HL-60/S4 treated with retinoic acid at 250 ng/mL for 4 days and 3 days (cell line): ENCODE data around the gene EIF3K.
"Not testable (repeated sequence)": the region's sequence is repeated elsewhere in the genome, so short reads cannot be mapped to it uniquely, and the experiment has no call there.

Experiments used
- in situ Hi-C: fragments of 300-500 bp; cut with MboI; formaldehyde crosslinking; loops from 2 replicates; pipeline ENCODE4 v1.7.0; 2022; ENCODE audit warnings: low sequenced_read_pairs

EIF3K gene, protein sequence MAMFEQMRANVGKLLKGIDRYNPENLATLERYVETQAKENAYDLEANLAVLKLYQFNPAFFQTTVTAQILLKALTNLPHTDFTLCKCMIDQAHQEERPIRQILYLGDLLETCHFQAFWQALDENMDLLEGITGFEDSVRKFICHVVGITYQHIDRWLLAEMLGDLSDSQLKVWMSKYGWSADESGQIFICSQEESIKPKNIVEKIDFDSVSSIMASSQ

DNA sequence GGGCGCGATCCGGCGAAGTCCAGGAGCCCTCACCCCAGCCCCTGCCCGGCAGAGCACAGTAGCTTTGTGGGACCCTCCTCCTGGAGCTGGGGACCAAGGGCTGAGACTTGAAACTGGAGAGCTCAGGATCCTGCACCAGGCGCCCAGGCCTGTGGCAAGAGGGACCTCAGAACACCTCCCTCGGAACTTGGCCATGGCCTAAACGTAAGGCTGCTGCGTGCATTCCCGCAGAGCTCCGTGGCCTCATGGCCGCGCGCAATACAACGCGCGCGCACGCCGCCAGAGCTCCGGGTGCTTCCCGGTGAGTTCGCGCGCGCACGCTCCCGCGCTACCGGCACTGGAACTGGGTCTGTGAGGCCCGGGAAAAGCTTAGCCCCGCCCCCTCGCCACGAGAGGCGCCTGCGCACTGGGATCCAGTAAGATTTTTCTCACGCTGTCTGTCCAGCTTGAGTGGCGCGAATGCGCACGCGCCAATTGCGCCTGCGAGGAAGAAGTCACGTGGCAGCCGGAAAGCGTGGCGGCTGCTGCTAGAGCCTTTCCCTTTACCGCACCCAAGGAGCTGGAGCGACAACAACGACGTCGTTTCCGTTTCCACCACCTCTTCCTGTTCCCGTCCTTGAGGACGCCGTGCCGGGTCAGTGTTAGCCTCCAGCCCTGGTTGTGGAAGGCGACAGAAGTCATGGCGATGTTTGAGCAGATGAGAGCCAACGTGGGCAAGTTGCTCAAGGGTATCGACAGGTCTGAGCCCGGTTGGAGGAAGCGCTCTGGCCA, at the start of gene EIF3K:
TSS of gene EIF3K (plus strand) at position 599 of the 771 bp plus-strand sequence. CDS start at position 680, 81 bp downstream.
- in situ Hi-C loops, result no loop called here

DNA sequence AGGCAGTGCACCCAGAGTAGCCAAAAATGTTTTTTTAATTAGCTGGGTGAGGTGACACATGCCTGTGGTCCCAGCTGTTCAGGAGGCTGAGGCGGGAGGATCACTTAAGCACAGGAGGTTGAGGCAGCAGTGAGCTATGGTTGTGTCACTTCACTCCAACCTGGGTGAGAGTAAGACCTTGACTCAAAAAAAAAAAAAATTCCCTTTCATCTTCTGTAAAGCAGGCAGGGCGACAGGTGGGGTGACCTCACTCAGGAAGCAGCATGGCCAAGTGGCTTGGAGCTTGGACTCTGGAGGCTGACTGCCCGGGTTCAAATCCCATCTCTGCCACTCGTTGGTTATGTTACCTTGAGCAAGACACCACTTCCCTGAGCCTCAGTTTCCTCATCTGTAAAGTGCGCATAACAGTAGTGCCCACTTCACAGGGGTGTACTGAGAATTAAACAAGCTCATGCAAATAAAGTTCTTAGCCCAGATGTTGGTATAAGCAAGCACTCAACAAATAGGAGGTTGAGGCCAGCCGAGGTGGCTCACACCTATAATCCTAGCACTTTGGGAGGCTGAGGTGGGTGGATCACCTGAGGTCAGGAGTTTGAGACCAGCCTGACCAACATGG, 49.5 kb upstream of the EIF3K start:
- in situ Hi-C loops, result no loop called here

DNA sequence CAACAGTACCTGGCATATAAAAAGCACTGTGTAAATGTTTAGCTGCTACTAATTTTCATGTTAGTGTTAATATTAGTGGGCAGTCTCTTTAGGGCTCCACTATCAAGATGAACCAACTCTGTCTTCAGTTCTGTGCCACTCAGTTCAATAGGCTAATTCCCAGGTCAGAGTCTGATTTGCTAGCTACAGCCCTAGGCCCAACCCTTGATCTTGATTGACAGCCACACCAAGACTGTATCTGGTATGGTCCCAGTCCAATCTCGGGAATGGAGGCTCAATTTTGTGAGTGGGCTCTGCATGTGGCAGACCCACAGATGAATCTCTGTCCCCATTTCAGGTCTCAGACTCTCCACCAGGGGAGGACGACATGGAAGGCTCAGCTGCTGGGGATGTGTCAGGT, 47.3 kb upstream of the EIF3K start:
- in situ Hi-C loops, result no loop called here

DNA sequence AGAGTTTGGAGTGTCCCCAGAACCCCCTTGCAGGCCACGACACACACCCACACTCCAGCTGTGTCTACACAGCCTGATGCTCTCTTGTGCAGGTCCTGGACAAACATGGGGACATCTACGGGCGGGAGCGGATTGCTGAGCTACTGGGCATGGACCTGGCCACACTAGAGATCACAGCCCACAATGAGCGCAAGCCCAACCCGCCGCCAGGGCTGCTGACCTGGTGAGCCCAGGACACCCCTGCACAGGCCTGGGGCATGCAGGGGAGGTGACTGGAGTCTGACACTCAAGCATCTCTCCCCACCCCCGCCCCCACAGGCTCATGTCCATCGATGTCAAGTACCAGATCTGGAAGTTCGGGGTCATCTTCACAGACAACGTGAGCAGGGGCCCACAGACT, 41.2 kb upstream of the EIF3K start:
- in situ Hi-C loops, result no loop called here

DNA sequence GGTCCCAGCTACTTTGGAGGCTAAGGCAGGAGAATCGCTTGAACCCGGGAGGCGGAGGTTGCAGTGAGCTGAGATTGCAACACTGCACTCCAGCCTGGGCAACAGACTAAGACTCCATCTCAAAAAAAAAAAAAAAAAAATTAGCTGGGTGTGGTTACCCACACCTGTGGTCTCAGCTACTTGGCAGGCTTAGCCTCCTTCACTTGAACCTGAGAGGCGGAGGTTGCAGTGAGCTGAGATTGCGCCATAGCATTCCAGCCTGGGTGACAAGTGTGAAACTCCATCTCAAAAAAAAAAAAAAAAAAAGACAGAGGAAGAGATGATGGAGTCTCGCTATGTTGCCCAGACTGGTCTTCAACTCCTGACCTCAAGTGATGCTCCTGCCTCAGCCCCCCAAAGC, 39.7 kb upstream of the EIF3K start:
- in situ Hi-C loops, result not testable (repeated sequence)

DNA sequence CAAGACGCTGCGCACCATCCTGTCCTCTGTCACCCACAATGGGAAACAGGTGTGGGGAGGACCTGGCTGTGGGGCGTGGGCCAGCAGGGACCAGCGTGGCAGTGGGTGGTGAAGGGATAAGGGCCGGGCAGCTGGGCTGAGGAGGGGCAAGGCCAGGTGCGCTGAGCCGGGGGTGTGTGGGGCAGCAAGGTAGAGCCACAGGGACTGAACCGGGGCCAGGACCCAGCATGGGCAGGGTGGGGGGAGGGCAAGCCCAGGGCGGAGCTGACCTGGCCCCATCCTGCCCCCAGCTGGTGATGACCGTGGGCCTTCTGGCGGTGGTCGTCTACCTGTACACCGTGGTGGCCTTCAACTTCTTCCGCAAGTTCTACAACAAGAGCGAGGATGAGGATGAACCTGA, 38.9 kb upstream of the EIF3K start:
- in situ Hi-C loops, result no loop called here

DNA sequence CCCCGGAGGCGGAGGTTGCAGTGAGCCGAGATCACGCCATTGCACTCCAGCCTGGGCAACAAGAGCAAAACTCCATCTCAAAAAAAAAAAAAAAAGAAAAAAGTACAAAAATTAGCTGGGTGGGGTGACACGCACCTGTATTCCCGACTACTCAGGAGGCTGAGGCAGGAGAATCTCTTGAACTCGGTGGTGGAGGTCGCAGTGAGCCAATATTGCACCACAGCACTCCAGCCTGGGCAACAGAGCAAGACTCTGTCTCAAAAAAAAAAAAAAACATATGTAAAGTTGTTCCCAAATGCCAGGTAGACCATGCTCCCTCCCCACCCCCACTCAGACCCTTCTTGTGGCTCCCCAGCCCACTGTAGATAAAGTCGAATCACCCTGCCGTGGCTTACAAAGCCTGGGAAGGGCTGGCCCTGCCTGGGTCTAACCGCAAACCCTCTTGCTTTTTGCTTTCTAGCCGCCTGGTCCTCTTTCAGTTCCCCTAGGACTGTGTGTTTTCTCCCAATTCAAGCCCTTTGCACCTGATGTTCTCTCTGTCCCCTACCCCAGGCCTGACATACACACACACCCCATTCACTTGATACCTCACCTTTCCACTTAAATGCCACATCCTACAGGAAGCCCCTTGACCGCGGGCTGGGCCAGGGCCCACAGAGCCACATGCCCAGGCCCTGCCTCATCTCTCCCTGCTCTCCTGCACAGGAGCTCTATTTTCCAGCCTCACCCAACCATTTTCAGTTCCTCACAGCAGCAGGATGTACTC, 35.6 kb upstream of the EIF3K start:
- in situ Hi-C loops, result no loop called here

DNA sequence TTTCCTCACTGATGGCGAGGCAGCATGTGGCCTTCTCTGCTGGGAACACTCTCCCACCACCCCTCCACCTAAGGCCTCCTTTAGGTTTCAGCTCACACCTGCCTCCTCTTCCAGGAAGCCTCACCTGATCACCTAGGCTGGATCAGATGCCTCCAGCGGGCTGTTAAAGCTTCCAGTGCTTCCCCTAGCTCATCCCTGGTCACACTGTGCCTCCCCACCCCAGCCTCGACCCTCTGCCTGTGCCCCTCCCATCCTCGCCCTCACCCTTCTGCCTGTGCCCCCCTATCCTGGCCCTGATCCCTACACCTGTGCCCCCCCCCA, 35.0 kb upstream of the EIF3K start:
- in situ Hi-C loops, result no loop called here

DNA sequence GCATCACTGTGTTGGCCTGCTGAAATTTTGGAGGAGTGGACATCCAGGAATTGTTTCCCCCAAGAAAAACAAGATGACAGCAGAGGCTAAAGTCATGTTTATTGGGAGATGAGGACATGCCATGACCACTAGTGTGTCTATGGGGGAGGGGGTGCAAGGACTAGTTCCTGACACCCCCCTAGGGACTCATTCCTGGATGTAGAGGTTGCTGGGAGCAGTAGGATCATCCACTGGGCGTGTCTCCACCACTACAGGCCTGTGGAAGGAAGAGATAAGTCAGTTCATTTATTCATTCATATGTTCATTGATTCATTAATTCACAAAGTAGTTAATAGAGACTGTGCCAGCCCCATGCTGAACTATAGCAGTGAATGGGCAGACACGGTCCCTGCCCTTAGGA, 31.4 kb upstream of the EIF3K start:
- in situ Hi-C loops, result no loop called here

DNA sequence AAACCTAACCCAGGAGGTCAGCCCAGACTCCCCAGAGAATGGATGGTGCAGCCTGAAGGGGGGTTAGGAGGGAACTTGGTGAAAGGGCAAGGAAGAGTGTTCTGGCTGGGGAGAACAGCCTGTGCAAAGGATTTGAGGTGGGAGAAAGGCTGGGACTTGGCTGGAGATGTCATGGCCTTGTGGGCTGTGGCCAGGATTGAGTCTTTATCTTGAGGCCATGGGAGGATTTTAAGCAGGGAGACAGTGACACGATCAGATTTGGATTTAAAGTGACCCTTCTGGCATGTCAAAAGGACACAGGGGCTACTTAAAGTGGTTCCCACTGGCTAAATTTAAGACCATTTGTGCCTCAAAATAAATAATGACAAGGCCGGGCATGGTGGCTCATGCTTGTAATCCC, 30.9 kb upstream of the EIF3K start:
- in situ Hi-C loops, result no loop called here

DNA sequence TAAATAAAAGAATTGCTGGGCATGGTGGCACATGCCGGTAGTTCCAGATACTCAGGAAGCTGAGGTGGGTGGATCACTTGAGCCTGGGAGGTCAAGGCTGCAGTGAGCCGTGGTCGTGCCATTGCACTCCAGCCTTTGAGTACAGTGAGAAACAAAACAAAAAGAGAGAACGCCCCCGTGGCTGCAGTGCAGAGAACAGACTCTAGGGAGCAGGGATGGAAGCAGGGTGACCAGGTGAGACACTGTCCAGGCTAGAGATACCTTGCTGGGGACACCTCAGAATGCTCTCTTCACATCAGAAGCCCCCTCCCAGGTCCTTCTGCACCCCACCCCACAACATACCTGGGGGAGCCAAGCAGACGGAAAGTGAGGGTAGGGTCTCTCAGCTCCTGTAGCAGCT, 26.0 kb upstream of the EIF3K start:
- in situ Hi-C loops, result no loop called here

DNA sequence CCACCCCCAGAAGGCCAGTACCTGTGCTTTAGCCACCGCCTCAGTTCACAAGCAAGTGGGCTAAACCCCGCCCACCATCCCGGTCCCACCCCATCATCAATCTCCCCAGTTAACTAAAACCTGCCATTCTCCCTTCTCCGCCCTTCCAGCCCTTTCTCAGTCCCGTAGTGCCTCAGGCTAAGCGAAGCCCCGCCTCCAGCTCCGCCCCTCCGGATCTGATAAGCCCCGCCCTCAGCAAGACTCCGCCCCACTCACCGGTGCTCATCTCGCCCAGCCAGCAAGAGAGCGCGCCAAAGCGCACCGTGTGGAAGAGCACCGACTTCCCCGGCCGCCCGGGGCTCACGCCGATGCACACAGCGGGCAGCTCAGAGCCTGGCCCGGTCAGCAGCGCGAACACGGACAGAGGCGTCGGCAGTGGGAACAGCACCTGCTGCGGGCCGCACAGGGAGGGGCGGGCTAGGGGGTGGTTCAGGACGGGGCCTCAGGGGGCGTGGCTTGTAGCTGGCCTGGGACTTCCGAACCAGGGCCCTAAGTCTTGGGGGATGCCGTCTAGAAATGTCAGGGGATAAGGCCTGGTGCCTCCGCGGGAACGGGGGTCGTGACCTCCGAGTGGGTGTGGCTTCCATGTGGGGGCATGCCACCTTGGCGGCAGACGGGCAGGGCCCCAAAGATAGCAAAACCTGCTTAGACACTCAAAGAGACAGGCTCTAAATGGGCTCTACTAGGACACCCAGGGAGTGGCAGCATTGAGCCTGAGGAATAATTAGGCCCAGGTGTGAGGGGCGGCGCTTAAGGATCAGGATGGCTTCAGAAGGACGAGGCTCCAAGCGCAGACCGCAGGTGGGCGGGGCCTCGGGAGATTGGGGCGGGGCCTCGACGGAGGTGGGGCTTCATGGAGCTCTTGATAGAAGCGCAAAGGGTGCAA, 22.7 kb upstream of the EIF3K start:
- in situ Hi-C loops, result no loop called here

DNA sequence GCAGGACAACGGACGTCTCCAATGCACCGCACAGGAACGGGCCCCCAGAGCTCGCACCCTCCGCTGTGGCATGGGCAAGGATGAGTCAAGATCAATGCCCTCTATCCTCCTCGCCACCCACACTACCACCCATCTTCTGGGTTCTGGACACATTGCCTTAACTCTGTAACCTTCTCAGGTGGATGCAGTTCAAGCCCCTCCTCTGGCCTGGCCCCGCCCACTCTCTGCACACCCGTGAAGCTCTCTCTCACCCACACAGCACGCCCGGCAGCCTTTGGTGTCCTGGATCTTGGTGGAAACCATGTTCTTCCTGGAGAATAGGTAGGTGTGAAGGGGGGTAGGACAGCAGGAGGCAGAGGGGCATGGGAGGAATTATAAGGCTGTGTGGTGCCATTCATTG, 21.9 kb upstream of the EIF3K start:
- in situ Hi-C loops, result no loop called here

DNA sequence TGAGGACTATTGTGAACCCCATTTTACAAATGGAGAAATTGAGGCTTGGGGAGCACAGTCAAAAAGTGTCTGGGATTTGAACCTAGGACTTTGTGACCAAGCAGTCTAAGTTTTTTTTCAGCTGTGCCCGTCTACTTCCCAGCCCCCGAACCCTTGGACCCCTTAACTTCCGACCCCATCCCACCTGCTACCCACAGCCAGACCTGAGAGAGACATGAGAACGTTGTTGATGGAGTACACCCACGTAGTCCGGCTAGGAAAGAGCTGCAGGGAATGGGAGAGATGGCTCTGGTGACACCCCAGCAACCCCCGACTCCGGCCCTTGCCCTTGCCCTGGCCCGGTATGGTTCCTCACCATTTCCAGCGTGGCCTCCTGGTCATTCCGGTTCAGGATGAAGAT, 19.3 kb upstream of the EIF3K start:
- in situ Hi-C loops, result no loop called here

DNA sequence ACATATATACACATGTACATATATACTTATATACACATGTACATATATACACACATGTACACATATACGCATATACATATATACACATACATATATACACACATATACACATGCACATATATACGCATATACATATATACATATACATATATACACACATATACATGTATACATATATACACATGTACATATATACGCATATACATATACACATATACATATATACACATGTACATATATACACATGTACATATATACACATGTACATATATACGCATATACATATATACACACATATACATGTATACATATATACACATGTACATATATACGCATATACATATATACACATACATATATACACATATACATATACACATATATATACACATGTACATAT, 16.1 kb upstream of the EIF3K start:
- in situ Hi-C loops, result not testable (repeated sequence)

DNA sequence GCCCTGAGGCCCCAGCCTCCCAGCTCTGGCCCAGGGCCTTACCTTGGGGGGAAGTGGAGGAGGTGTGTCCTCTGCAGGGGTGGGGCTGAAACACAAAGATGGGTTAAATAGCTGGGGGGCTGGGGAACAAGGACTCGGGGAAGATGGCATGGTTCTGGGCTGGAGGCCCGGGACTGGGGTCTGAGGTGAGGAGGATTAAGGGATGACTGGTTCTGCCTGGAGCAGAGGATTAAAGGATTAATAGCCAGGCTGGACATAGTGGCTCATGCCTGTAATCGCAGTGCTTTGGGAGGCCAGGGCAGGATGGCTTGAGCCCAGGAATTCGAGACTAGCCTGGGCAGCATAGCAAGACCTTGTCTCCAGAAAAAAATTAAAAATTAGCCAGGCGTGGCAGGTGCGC, 12.9 kb upstream of the EIF3K start:
- in situ Hi-C loops, result no loop called here

DNA sequence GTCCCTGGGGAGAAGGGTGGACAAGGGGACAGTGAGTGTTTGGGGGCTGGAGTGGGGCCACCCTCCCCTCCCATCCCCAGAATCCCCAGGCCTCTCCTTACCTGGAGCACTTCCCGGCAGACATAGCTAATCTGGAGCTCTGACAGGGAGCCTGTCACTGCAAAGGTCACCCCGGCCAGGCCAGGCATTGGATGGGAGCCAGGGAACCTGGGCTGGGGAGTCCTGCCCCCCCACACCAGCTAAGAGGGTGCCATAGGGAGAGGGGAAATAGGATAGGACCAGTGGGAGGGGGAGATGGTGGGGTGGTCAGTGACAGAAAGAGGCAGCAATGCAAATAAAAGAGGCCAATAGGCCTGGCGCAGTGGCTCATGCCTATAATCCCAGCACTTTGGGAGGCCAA, 4.7 kb upstream of the EIF3K start:
- in situ Hi-C loops, result no loop called here

DNA sequence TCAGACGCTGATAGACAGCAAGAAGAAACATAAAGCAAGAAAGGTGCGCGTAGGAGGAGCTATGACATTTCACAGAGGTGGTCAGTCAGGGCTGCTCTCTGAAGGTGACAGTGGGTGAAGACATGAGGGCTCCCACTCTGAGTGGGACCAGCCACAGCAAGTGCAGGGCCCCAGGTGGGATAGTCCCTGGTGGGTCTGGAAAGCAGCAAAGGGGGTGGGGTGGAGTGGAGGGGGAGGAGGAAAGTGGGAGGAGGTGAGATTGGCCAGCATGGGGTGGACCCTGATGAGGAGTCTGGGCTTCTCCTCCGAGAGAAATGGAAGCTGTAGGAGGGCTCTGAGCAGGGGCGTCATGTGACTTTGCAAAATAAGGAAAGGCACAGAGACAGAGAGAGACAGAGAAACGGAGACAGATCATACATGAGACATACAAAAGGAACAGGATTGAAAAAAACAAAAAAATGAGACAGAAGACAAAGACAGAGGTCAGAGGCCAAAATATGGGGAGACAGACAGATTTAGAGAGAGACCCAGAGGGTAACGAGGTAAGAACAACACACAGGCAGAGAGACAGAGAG, 3.9 kb upstream of the EIF3K start:
- in situ Hi-C loops, result no loop called here

DNA sequence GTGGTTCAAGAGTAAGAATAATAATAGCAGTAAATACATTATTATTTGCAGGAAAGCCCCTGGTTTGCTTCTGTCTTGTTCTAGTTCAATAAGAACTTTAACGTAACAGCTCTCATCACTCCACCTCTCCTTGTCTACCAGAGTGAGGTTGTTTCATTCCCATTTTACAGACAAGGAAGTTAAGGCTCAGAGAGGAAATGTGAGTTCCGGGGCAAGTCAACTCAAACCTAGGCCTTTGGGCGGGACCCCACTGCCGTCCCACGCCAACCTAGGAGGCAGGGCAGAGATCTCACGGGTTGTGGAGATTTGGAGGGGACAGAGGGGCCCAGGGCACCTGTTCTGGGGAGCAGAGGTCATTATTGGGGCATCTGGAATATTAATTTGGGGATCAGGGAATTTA, 2.7 kb upstream of the EIF3K start:
- in situ Hi-C loops, result no loop called here

DNA sequence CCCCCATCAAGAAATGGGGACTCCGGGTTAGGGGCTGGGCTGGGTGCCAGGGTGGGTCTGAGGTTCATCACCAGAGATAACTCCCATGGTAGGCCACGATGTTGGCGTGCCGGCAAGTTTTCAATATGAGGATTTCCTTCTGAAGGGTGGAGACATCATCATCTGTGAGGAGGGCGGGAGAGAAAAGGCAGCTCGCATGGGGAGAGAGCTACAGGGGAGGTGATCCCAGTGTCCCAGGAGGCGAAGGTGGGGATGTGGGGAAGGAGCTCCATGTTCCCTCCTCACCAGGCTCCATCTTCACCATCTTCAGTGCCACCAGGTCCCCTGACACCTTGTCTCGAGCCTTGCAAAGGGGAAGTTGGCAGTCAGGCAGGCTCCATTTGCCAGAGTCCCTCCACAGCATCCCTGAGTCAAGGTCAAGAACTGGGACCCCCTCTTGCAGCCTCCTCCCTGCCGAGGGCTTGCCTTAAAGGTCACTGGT, 1.7 kb upstream of the EIF3K start:
- in situ Hi-C loops, result no loop called here
